ENCODE results near the gene MAN1A2. TPM values are rescaled to one million over a fixed set of nuclear protein-coding genes. Genes with fewer than 3 reads are reported as not detected.

The MAN1A2 gene
- total RNA-seq, 1 donor from 2014 or later = 50.0 TPM

- intact Hi-C loops (cut with DNase I) = no loop called here
- ATAC-seq (no peak), DNase-seq (ENCODE audit: low spot score) (no peak)
Measured at GRCh38 chr1:117565076-117565556, 197.9 kb downstream of the MAN1A2 start.

GRCh38 chr1:117565745-117566455 lies 198.7 kb downstream of the MAN1A2 start:
- DNase-seq (ENCODE audit: low spot score) (no peak), ATAC-seq (no peak)
- intact Hi-C loops (cut with DNase I) = no loop called here

GRCh38 chr1:117566556-117566955 lies 199.3 kb downstream of the MAN1A2 start:
- DNase-seq (ENCODE audit: low spot score) = no peak
- ATAC-seq = no peak
- intact Hi-C loops (cut with DNase I) = no loop called here

- no peak for ATAC-seq
- intact Hi-C loops (cut with DNase I) = no loop called here
Measured at GRCh38 chr1:117567435-117567834, 200.2 kb downstream of the MAN1A2 start.

GRCh38 chr1:117567976-117568375 lies 200.7 kb downstream of the MAN1A2 start:
- no peak for DNase-seq (ENCODE audit: low spot score)
- intact Hi-C loops (cut with DNase I) = no loop called here
- ATAC-seq = no peak

More at GRCh38 chr1:117567435-117567834, 200.2 kb downstream of the MAN1A2 start:
- DNase-seq (ENCODE audit: low spot score) = no peak

- DNase-seq (ENCODE audit: low spot score) (no peak), ATAC-seq (no peak)
- intact Hi-C loops (cut with DNase I) = no loop called here
Measured at GRCh38 chr1:117568999-117569398, 201.8 kb downstream of the MAN1A2 start.

- intact Hi-C loops (cut with DNase I) = no loop called here
- ATAC-seq (no peak), DNase-seq (ENCODE audit: low spot score) (no peak)
Measured at GRCh38 chr1:117569856-117570255, 202.6 kb downstream of the MAN1A2 start.

GRCh38 chr1:117570988-117571409 lies 203.8 kb downstream of the MAN1A2 start:
- DNase-seq (ENCODE audit: low spot score) = no peak
- ATAC-seq = no peak

GRCh38 chr1:117571496-117571895 lies 204.2 kb downstream of the MAN1A2 start:
- intact Hi-C loops (cut with DNase I) = no loop called here
- ATAC-seq (no peak), DNase-seq (ENCODE audit: low spot score) (no peak)

More at GRCh38 chr1:117570988-117571409, 203.8 kb downstream of the MAN1A2 start:
- intact Hi-C loops (cut with DNase I) = no loop called here

- DNase-seq (ENCODE audit: low spot score) (no peak), ATAC-seq (no peak)
- intact Hi-C loops (cut with DNase I) = no loop called here
Measured at GRCh38 chr1:117572546-117572945, 205.3 kb downstream of the MAN1A2 start.

- ATAC-seq (no peak), DNase-seq (ENCODE audit: low spot score) (no peak)
- intact Hi-C loops (cut with DNase I) = no loop called here
Measured at GRCh38 chr1:117573386-117574023, 206.3 kb downstream of the MAN1A2 start.

GRCh38 chr1:117574161-117574835 lies 207.0 kb downstream of the MAN1A2 start:
- DNase-seq (ENCODE audit: low spot score) (no peak), ATAC-seq (no peak)
- intact Hi-C loops (cut with DNase I) = no loop called here

GRCh38 chr1:117575586-117576225 lies 208.5 kb downstream of the MAN1A2 start:
- intact Hi-C loops (cut with DNase I) = no loop called here
- no peak for ATAC-seq
- no peak for DNase-seq (ENCODE audit: low spot score)

- ATAC-seq = no peak
- intact Hi-C loops (cut with DNase I) = no loop called here
- no peak for DNase-seq (ENCODE audit: low spot score)
Measured at GRCh38 chr1:117576236-117576635, 209.0 kb downstream of the MAN1A2 start.

GRCh38 chr1:117577191-117577885 lies 210.1 kb downstream of the MAN1A2 start:
- intact Hi-C loops (cut with DNase I) = no loop called here
- no peak for ATAC-seq
- no peak for DNase-seq (ENCODE audit: low spot score)

GRCh38 chr1:117578466-117578865 lies 211.2 kb downstream of the MAN1A2 start:
- DNase-seq (ENCODE audit: low spot score) (no peak), ATAC-seq (no peak)
- intact Hi-C loops (cut with DNase I) = no loop called here
